HCT116 (cell line): Measurements from ENCODE around the gene YIPF2. TPM values are rescaled to one million over a fixed set of nuclear protein-coding genes. Genes with fewer than 3 reads are reported as not detected.

Experiments
- ATAC-seq: fragments of 200-7000 bp; cut with Tn5 transposase; 2 replicates; pipeline ENCODE4 v1.9.1; 2020; ENCODE audit warnings: mild to moderate bottlenecking, moderate library complexity
- BruUV-seq: library from RNA; stranded (reverse); fragments of 400-500 nt; replicated peaks from 2 replicates; lab custom pipeline; 2021; lab: Mats Ljungman, UMichigan
- CTCF ChIA-PET: fragments of 300-600 bp; sonication (Branson Sonifier 250); formaldehyde crosslinking; loops from one replicate; lab custom pipeline; 2021; ENCODE audit warnings: antibody characterized with exemption; lab: Charles Lee
- POLR2A ChIA-PET: fragments of 300-600, 350-600 bp; sonication (Branson Sonifier 250); formaldehyde crosslinking; loops from one replicate; lab custom pipeline; 2021; ENCODE audit warnings: antibody characterized with exemption; lab: Charles Lee
- RAD21 ChIA-PET, 2 experiments: fragments of 300-600 bp; sonication (Branson Sonifier 250); formaldehyde crosslinking; loops; one replicate each; lab custom pipeline; 2023; ENCODE audit warnings: low total read pairs in 2 of 2; ENCODE audit not compliant: uncharacterized antibody in 2 of 2, unreplicated experiment in 2 of 2, low non-redundant PET in 1 of 2; lab: Charles Lee
- DNase-seq: peaks from one replicate; pipeline ENCODE4 v3.0.0-alpha.2; 2010; ENCODE audit warnings: low read depth, low spot score
- H2AFZ ChIP-seq: fragments of 200-600 bp; shearing (Covaris generic), sonication (generic); 2 replicates; pipeline ENCODE4 v1.6.1; 2017; ENCODE audit warnings: low read depth, mixed run types, mixed read lengths, antibody characterized with exemption, low read length; ENCODE audit not compliant: poor library complexity, severe bottlenecking
- H3K27ac ChIP-seq: 2 replicates; pipeline ENCODE4 v1.5.1; 2012; ENCODE audit warnings: low read depth, low read length
- H3K27me3 ChIP-seq: fragments of 200-600 bp; sonication (generic); 2 replicates; pipeline ENCODE4 v1.6.1; 2016; ENCODE audit warnings: mixed run types, low read length, mixed read lengths; ENCODE audit not compliant: insufficient read depth
- H3K36me3 ChIP-seq, 2 experiments: fragments of 200-500 bp in 1 of 2; fragments of 200-600 bp in 1 of 2; sonication (Bioruptor generic) in 1 of 2; sonication (generic) in 1 of 2; 2 replicates each; pipeline versions ENCODE4 v1.5.1 to v1.6.1; 2014 to 2016; ENCODE audit warnings: low read length in 2 of 2, inconsistent platforms in 1 of 2, mixed read lengths in 1 of 2, mixed run types in 1 of 2; ENCODE audit not compliant: insufficient read depth in 2 of 2, control insufficient read depth in 1 of 2
- H3K4me1 ChIP-seq, 2 experiments: fragments of 200-600 bp in 1 of 2; sonication (generic) in 1 of 2; 2 replicates each; pipeline versions ENCODE4 v1.5.1 to v1.6.1; 2012 to 2017; ENCODE audit warnings: low read length in 2 of 2, inconsistent platforms in 1 of 2, mild to moderate bottlenecking in 1 of 2, mixed read lengths in 1 of 2, mixed run types in 1 of 2, moderate library complexity in 1 of 2; ENCODE audit not compliant: insufficient read depth in 2 of 2, control insufficient read depth in 1 of 2
- H3K4me2 ChIP-seq: fragments of 200-600 bp; sonication (generic); 2 replicates; pipeline ENCODE4 v1.6.1; 2017; ENCODE audit warnings: mixed run types, low read length, mixed read lengths
- H3K4me3 ChIP-seq, 2 experiments: fragments of 200-600 bp in 1 of 2; sonication (generic) in 1 of 2; replicated peaks in 1 of 2; 2 replicates each; pipeline ENCODE4 v1.5.1; 2011 to 2016; ENCODE audit warnings: low read length in 2 of 2, control low read depth in 1 of 2, low read depth in 1 of 2, mild to moderate bottlenecking in 1 of 2, mixed read lengths in 1 of 2, mixed run types in 1 of 2
- H3K79me2 ChIP-seq: fragments of 200-600 bp; sonication (generic); 2 replicates; pipeline ENCODE4 v1.6.1; 2017; ENCODE audit warnings: mild to moderate bottlenecking, mixed run types, low read length, moderate library complexity, mixed read lengths; ENCODE audit not compliant: insufficient read depth
- H3K9ac ChIP-seq: fragments of 200-600 bp; sonication (generic); 2 replicates; pipeline ENCODE4 v1.6.1; 2016; ENCODE audit warnings: low read length, mixed read lengths
- H3K9me2 ChIP-seq: fragments of 200-600 bp; sonication (generic), shearing (Covaris generic); 2 replicates; pipeline ENCODE4 v1.6.1; 2017; ENCODE audit warnings: mixed run types, mild to moderate bottlenecking, moderate library complexity; ENCODE audit not compliant: insufficient read depth
- H3K9me3 ChIP-seq, 2 experiments: fragments of 200-500 bp in 1 of 2; fragments of 200-600 bp in 1 of 2; sonication (Bioruptor generic) in 1 of 2; sonication (generic) in 1 of 2; 2 replicates each; pipeline ENCODE4 v1.6.1; 2014 to 2017; ENCODE audit warnings: low read length in 2 of 2, mixed read lengths in 2 of 2, inconsistent platforms in 1 of 2, low read depth in 1 of 2, mild to moderate bottlenecking in 1 of 2, mixed run types in 1 of 2, moderate library complexity in 1 of 2; ENCODE audit not compliant: control insufficient read depth in 1 of 2, insufficient read depth in 1 of 2
- H4K20me1 ChIP-seq: fragments of 200-600 bp; sonication (generic), shearing (Covaris generic); 2 replicates; pipeline ENCODE4 v1.6.1; 2017; ENCODE audit warnings: mixed run types, mild to moderate bottlenecking, moderate library complexity; ENCODE audit not compliant: insufficient read depth
- CEBPB ChIP-seq: IDR thresholded peaks from 2 replicates; pipeline ENCODE4 v1.6.1; 2012; ENCODE audit warnings: low read depth
- CTCF ChIP-seq, 3 experiments: fragments of 200-600 bp in 1 of 3; sonication (generic) in 1 of 3; IDR thresholded peaks in 2 of 3; conservative IDR thresholded peaks in 1 of 3; 2 replicates each; pipeline ENCODE4 v1.5.1; 2012 to 2017; ENCODE audit warnings: low read depth in 2 of 3, low read length in 2 of 3, antibody characterized with exemption in 1 of 3, borderline replicate concordance in 1 of 3, control low read depth in 1 of 3, mild to moderate bottlenecking in 1 of 3, mixed read lengths in 1 of 3, mixed run types in 1 of 3, moderate library complexity in 1 of 3; ENCODE audit not compliant: insufficient read depth in 1 of 3
- ELF1 ChIP-seq: IDR thresholded peaks from 2 replicates; pipeline ENCODE4 v1.6.1; 2012; ENCODE audit warnings: low read depth, borderline replicate concordance
- EZH2 ChIP-seq: fragments of 200-600 bp; sonication (generic); IDR thresholded peaks from 2 replicates; pipeline ENCODE4 v1.6.1; 2017; ENCODE audit warnings: antibody characterized with exemption, mixed run types
- EZH2phosphoT487 ChIP-seq: fragments of 200-600 bp; IDR thresholded peaks from 2 replicates; pipeline ENCODE4 v1.6.1; 2018; ENCODE audit warnings: antibody characterized with exemption, borderline replicate concordance
- SIN3A ChIP-seq: IDR thresholded peaks from 2 replicates; pipeline ENCODE4 v1.6.1; 2012; ENCODE audit warnings: low read depth
- SP1 ChIP-seq: IDR thresholded peaks from 2 replicates; pipeline ENCODE4 v1.6.1; 2012; ENCODE audit warnings: low read depth
- SRF ChIP-seq: IDR thresholded peaks from 2 replicates; pipeline ENCODE4 v1.6.1; 2012; ENCODE audit warnings: low read depth
- YY1 ChIP-seq: IDR thresholded peaks from 2 replicates; pipeline ENCODE4 v1.6.1; 2011; ENCODE audit warnings: low read length, low read depth, moderate library complexity, mild to moderate bottlenecking; ENCODE audit not compliant: insufficient replicate concordance; ENCODE audit errors: extremely low read depth
- ZBTB33 ChIP-seq: IDR thresholded peaks from 2 replicates; pipeline ENCODE4 v1.6.1; 2011; ENCODE audit warnings: mild to moderate bottlenecking, low read length, moderate library complexity; ENCODE audit not compliant: insufficient replicate concordance; ENCODE audit errors: extremely low read depth
- ZFX ChIP-seq: fragments of 450-650 bp; IDR thresholded peaks from 2 replicates; pipeline ENCODE4 v1.6.1; 2017
- intact Hi-C: fragments of 100-400 bp; cut with micrococcal nuclease; formaldehyde crosslinking; loops from 2 replicates; pipeline ENCODE4 v1.10.0; 2022
- total RNA-seq: library from RNA; stranded (reverse); gene quantifications from one replicate; pipeline ENCODE4 v1.2.1, GENCODE V29; 2021; ENCODE audit not compliant: unreplicated experiment

The YIPF2 gene
- total RNA-seq, 1 experiment from 2014 or later, result 44.7 TPM

- intact Hi-C loops, result no loop called here
- TF ChIP-seq EZH2phosphoT487, result no peak
- TF ChIP-seq CTCF (IDR thresholded peaks at IDR 0.05 in 2 of 3, conservative IDR thresholded peaks at IDR 0.05 in 1 of 3; ENCODE audit: borderline replicate concordance in 1 of 3, insufficient read depth in 1 of 3, low read depth in 2 of 3, low read length in 2 of 3), result no peak
- no peak for TF ChIP-seq ZBTB33
- no peak for TF ChIP-seq EZH2
- TF ChIP-seq SRF, result no peak
- TF ChIP-seq CEBPB, result no peak
- TF ChIP-seq ELF1, result no peak
- no peak for TF ChIP-seq SP1
- no peak for TF ChIP-seq YY1
- no peak for TF ChIP-seq ZFX
- no peak for TF ChIP-seq SIN3A
- no peak for ATAC-seq
- Histone ChIP-seq H3K27me3 (no peaks in the 10 kb centered on the region), H3K4me3 (no peak overlapping the region), H3K9me3 (no peaks in the 10 kb centered on the region), H3K79me2 (peaks cover 97% of the 10 kb centered on the region), H2AFZ (no peak overlapping the region), H3K4me1 (peaks cover 17 to 25% of the 10 kb centered on the region in 2 experiments), H3K36me3 (peaks cover 0 to 4% of the 10 kb centered on the region in 2 experiments; a peak in 1 of 4 replicates), H3K9me2 (no peaks in the 10 kb centered on the region), H3K9ac (no peak overlapping the region), H3K4me2 (no peak overlapping the region), H4K20me1 (peaks cover 3% of the 10 kb centered on the region; the same call in 1 of the 2 replicates), H3K27ac (no peak overlapping the region)
- DNase-seq, result no peak
- BruUV-seq, result no TSS peak
- ChIA-PET CTCF (no interaction called here), POLR2A (no interaction called here), RAD21 (no interaction called here)
Measured at GRCh38 chr19:10975374-10976130, 47.1 kb upstream of the YIPF2 start.
